Upper lobe of left lung (tissue), 6 donors: ENCODE data around the gene LZTFL1. TPM values are rescaled to one million over a fixed set of nuclear protein-coding genes. Genes with fewer than 3 reads are reported as not detected.

Source experiments
- ATAC-seq, 2 donors: fragments of 200-7000 bp; cut with Tn5 transposase; one replicate each; pipeline ENCODE4 v1.9.1; 2022; ENCODE audit warnings: mild to moderate bottlenecking in 2 of 2, moderate library complexity in 2 of 2; ENCODE audit not compliant: low FRiP score in 2 of 2
- DNase-seq, 2 donors: peaks; one replicate each; pipeline ENCODE4 v3.0.0-alpha.2; 2019 to 2020
- H3K27ac ChIP-seq, 4 donors: fragments of 200-600 bp; sonication (generic); one replicate each; pipeline ENCODE4 v1.5.1; 2016 to 2019
- H3K27me3 ChIP-seq, 4 donors: fragments of 200-600 bp; sonication (generic); one replicate each; pipeline ENCODE4 v1.5.1; 2017 to 2019
- H3K36me3 ChIP-seq, 4 donors: fragments of 200-600 bp; sonication (generic); one replicate each; pipeline ENCODE4 v1.5.1; 2016 to 2019
- H3K4me1 ChIP-seq, 4 donors: fragments of 200-600 bp; sonication (generic); one replicate each; pipeline ENCODE4 v1.5.1; 2018 to 2019
- H3K4me3 ChIP-seq, 4 donors: fragments of 200-600 bp; sonication (generic); one replicate each; pipeline ENCODE4 v1.5.1; 2017 to 2019; ENCODE audit warnings: mild to moderate bottlenecking in 2 of 4, moderate library complexity in 1 of 4
- H3K9me3 ChIP-seq, 4 donors: fragments of 200-600 bp; sonication (generic); one replicate each; pipeline ENCODE4 v1.5.1; 2018 to 2019
- CTCF ChIP-seq, 6 experiments: fragments of 450-650 bp in 4 of 6; fragments of 200-600 bp in 2 of 6; sonication (generic) in 2 of 6; IDR thresholded peaks; one replicate each; pipeline ENCODE4 v1.5.1; 2016 to 2019; ENCODE audit warnings: antibody characterized with exemption in 6 of 6
- EP300 ChIP-seq, 4 donors: sonication (generic); formaldehyde crosslinking; IDR thresholded peaks; one replicate each; pipeline ENCODE4 v1.5.1; 2017; ENCODE audit warnings: antibody characterized with exemption in 4 of 4, control low read depth in 2 of 4
- POLR2A ChIP-seq, 4 donors: fragments of 450-650 bp; IDR thresholded peaks; one replicate each; pipeline ENCODE4 v1.5.1; 2016 to 2017; ENCODE audit warnings: antibody characterized with exemption in 4 of 4, mild to moderate bottlenecking in 2 of 4
- POLR2AphosphoS5 ChIP-seq, 2 donors: sonication (generic); formaldehyde crosslinking; IDR thresholded peaks; one replicate each; pipeline ENCODE4 v1.5.1; 2017; ENCODE audit warnings: antibody characterized with exemption in 2 of 2
- WGBS, 2 donors: methylation state at CpG; one replicate each; pipeline ENCODE4 v1.1.5; 2017 to 2018; 5-methylcytosine and 5-hydroxymethylcytosine counted together
- total RNA-seq, 6 donors: library from RNA; depleted of rRNA in 4 of 6; stranded (reverse); fragments of >200 nt in 4 of 6; gene quantifications; one replicate each; pipeline versions ENCODE4 v1.1.0 to v1.2.1, GENCODE V29; 2016 to 2021
- donor health status: DM: no; HTN: no; CAD: no; lungs with moderate emphysema.
- donor health status: DM: no; HTN: yes; CAD: no; lungs with severe emphysema.

LZTFL1 gene
- total RNA-seq, 6 donors from 2014 or later = 19.9 to 51.7 (median 31.3) TPM

GRCh38 chr3:45842851-45843625 lies 1.1 kb upstream of the LZTFL1 start:
- Histone ChIP-seq H3K4me3 (no peak overlapping the region), H3K9me3 (no peaks in the 10 kb centered on the region), H3K27ac (no peak overlapping the region), H3K4me1 (peaks cover 10 to 15% (median 11%) of the 10 kb centered on the region in 4 donors), H3K27me3 (no peaks in the 10 kb centered on the region), H3K36me3 (no peaks in the 10 kb centered on the region)
- no peak for DNase-seq
- no peak for ATAC-seq
- no peak for TF ChIP-seq POLR2A (IDR thresholded peaks at IDR 0.05)
- no peak for TF ChIP-seq POLR2AphosphoS5 (IDR thresholded peaks at IDR 0.05)
- TF ChIP-seq EP300 (IDR thresholded peaks at IDR 0.05) = no peak
- no peak for TF ChIP-seq CTCF (IDR thresholded peaks at IDR 0.05)
- WGBS, 2 donors = 87% methylated on average over 9 of the region's 9 CpGs

GRCh38 chr3:45841420-45841756 lies 531 bp downstream of the LZTFL1 start:
- 0 to 2% methylated on average over 12 to 15 of the region's 15 CpGs for WGBS, 2 donors
- H3K27me3 ChIP-seq = no peaks in the 10 kb centered on the region
- H3K27ac ChIP-seq = peak overlapping the region; percentile 58 to 76 (median 66)
- no peak for TF ChIP-seq CTCF (IDR thresholded peaks at IDR 0.05)
- TF ChIP-seq POLR2AphosphoS5 (IDR thresholded peaks at IDR 0.05) = no peak
- no peak for TF ChIP-seq EP300 (IDR thresholded peaks at IDR 0.05)
- TF ChIP-seq POLR2A (IDR thresholded peaks at IDR 0.05) = no peak
- H3K4me1 ChIP-seq = peaks cover 10 to 15% (median 11%) of the 10 kb centered on the region in 4 donors
- H3K4me3 ChIP-seq = peak overlapping the region; percentile 66 to 97 (median 87)
- H3K36me3 ChIP-seq = peaks cover 0 to 7% (median 0%) of the 10 kb centered on the region in 4 donors
- ATAC-seq (peak; percentile 59 to 66), DNase-seq (peak in 1 of 2 donors; percentile 23)
- no peaks in the 10 kb centered on the region for H3K9me3 ChIP-seq

- Histone ChIP-seq H3K27me3 (no peaks in the 10 kb centered on the region), H3K9me3 (no peaks in the 10 kb centered on the region), H3K27ac (no peak overlapping the region), H3K4me1 (peaks cover 10 to 15% (median 11%) of the 10 kb centered on the region in 4 donors), H3K36me3 (peaks cover 0 to 28% (median 6%) of the 10 kb centered on the region in 4 donors), H3K4me3 (no peak overlapping the region)
- no peak for TF ChIP-seq EP300 (IDR thresholded peaks at IDR 0.05)
- no peak for TF ChIP-seq POLR2A (IDR thresholded peaks at IDR 0.05)
- no peak for TF ChIP-seq CTCF (IDR thresholded peaks at IDR 0.05)
- TF ChIP-seq POLR2AphosphoS5 (IDR thresholded peaks at IDR 0.05) = no peak
- 80 to 93% methylated on average over 1 of the region's 1 CpG for WGBS, 2 donors
- ATAC-seq (no peak), DNase-seq (no peak)
These were observed 3.5 kb downstream of the LZTFL1 start for GRCh38 chr3:45838466-45838865.

GRCh38 chr3:45832699-45833098 lies 9.2 kb downstream of the LZTFL1 start:
- H3K4me3 ChIP-seq = no peak overlapping the region
- no peaks in the 10 kb centered on the region for H3K27me3 ChIP-seq
- 86 to 89% methylated on average over 5 of the region's 5 CpGs for WGBS, 2 donors
- H3K36me3 ChIP-seq = peaks cover 4 to 75% (median 37%) of the 10 kb centered on the region in 4 donors
- no peaks in the 10 kb centered on the region for H3K9me3 ChIP-seq
- no peaks in the 10 kb centered on the region for H3K4me1 ChIP-seq
- ATAC-seq (no peak), DNase-seq (no peak)
- TF ChIP-seq CTCF (IDR thresholded peaks at IDR 0.05) (no peak), POLR2A (IDR thresholded peaks at IDR 0.05) (no peak)
- no peak overlapping the region for H3K27ac ChIP-seq

GRCh38 chr3:45830121-45830520 lies 11.8 kb downstream of the LZTFL1 start:
- H3K4me1 ChIP-seq = no peaks in the 10 kb centered on the region
- TF ChIP-seq CTCF (IDR thresholded peaks at IDR 0.05) = no peak
- no peak for TF ChIP-seq POLR2AphosphoS5 (IDR thresholded peaks at IDR 0.05)
- no peak for TF ChIP-seq EP300 (IDR thresholded peaks at IDR 0.05)
- TF ChIP-seq POLR2A (IDR thresholded peaks at IDR 0.05) = no peak
- no peaks in the 10 kb centered on the region for H3K9me3 ChIP-seq
- 83 to 93% methylated on average over 5 of the region's 5 CpGs for WGBS, 2 donors
- H3K36me3 ChIP-seq = peaks cover 4 to 86% (median 46%) of the 10 kb centered on the region in 4 donors
- DNase-seq (no peak), ATAC-seq (no peak)
- no peak overlapping the region for H3K27ac ChIP-seq
- H3K27me3 ChIP-seq = no peaks in the 10 kb centered on the region
- no peak overlapping the region for H3K4me3 ChIP-seq
